ENCODE results near the gene GCNT2.

DNA sequence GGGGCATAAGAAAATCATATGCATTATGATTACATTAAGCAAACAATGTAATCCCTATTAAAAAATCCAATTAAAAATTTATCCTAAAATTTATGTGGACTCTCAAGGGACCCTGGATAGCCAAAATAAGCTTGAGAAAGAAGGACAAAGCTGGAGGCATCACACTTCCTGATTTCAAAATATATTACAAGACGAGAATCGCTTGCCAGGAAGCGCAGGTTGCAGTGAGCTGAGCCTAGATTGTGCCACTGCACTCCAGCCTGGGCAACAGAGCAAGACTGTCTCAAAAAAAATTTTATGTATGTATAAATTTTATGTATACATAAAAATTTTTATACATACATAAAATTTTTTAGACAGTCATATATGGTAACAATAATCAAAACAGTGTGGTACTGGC, 48.5 kb upstream of the GCNT2 start:
- TF ChIP-seq, protein P1, sequence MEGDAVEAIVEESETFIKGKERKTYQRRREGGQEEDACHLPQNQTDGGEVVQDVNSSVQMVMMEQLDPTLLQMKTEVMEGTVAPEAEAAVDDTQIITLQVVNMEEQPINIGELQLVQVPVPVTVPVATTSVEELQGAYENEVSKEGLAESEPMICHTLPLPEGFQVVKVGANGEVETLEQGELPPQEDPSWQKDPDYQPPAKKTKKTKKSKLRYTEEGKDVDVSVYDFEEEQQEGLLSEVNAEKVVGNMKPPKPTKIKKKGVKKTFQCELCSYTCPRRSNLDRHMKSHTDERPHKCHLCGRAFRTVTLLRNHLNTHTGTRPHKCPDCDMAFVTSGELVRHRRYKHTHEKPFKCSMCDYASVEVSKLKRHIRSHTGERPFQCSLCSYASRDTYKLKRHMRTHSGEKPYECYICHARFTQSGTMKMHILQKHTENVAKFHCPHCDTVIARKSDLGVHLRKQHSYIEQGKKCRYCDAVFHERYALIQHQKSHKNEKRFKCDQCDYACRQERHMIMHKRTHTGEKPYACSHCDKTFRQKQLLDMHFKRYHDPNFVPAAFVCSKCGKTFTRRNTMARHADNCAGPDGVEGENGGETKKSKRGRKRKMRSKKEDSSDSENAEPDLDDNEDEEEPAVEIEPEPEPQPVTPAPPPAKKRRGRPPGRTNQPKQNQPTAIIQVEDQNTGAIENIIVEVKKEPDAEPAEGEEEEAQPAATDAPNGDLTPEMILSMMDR (IDR thresholded peaks at IDR 0.05; ENCODE audit: low read length) = no peak
- no peak for TF ChIP-seq EZH2 (IDR thresholded peaks at IDR 0.05; ENCODE audit: borderline replicate concordance, low read length)
